ENCODE data around the gene CLEC1B.

GRCh38 chr12:9948606-9949296 lies 50.2 kb downstream of the CLEC1B start:
- TF ChIP-seq CTCF (IDR thresholded peaks at IDR 0.05): no peak
- no peak for TF ChIP-seq POLR2A (IDR thresholded peaks at IDR 0.05)
- no peak for TF ChIP-seq POLR2AphosphoS5 (IDR thresholded peaks at IDR 0.05; ENCODE audit: insufficient read depth in 1 of 2, low read depth in 1 of 2)
